OCI-LY3 (cell line): ENCODE results near the gene DDX5.

Source experiments
- CTCF ChIP-seq: fragments of 200-600, 300-600 bp; sonication (generic); IDR thresholded peaks from 2 replicates; pipeline ENCODE4 v1.5.1; 2014; ENCODE audit warnings: antibody characterized with exemption, low read length, low read depth
- EZH2phosphoT487 ChIP-seq: fragments of 200-600 bp; shearing (Covaris generic); IDR thresholded peaks from 2 replicates; pipeline ENCODE4 v1.6.1; 2018; ENCODE audit warnings: antibody characterized with exemption, mixed run types, low read depth

DNA sequence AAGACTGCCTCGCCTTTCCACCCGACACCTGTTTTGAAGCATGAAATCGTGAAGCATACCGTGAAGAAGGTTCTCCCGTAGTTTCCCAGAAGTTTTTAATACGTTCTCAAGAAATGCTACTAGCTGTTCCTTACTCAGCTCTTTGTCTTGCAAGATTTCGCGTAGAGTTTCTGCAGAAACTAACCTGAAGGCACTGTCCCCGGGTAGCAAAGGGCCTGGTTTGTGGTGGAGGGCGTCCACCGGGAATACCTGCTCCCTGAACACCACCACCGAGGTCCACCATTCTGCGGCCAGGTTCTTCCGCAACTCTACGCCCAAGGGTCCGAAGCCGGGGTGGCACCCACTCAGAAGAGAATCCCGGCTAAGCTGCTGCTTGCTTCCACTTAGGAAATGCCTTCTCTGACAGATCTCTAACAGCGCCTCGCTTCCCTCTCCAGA is 9.7 kb downstream of the DDX5 start:
- no peak for TF ChIP-seq CTCF
- TF ChIP-seq EZH2phosphoT487 = no peak
